Endothelial cell of umbilical vein (primary cell): ENCODE data around the gene FEN1. TPM values are rescaled to one million over a fixed set of nuclear protein-coding genes. Genes with fewer than 3 reads are reported as not detected.

Source experiments
- BruUV-seq: library from RNA; stranded (reverse); fragments of 400-500 nt; replicated peaks from 2 replicates; lab custom pipeline; 2021; lab: Mats Ljungman, UMichigan
- CTCF ChIA-PET: fragments of 300-600, 350-600 bp; sonication (Branson Sonifier 250); formaldehyde crosslinking; loops from one replicate; lab custom pipeline; 2021; ENCODE audit warnings: antibody characterized with exemption, inconsistent platforms; lab: Charles Lee
- POLR2A ChIA-PET: fragments of 300-600, 350-600 bp; sonication (Branson Sonifier 250); formaldehyde crosslinking; loops from one replicate; lab custom pipeline; 2021; ENCODE audit warnings: antibody characterized with exemption, inconsistent platforms; lab: Charles Lee
- DNase-seq: peaks from one replicate; pipeline ENCODE4 v3.0.0-alpha.2; 2011; ENCODE audit warnings: low read depth, low spot score
- FAIRE-seq: peaks from 2 replicates; lab custom pipeline; 2011; peaks lifted over from hg19 to GRCh38; lab: Jason Lieb, UNC
- H2AFZ ChIP-seq: 2 replicates; pipeline ENCODE4 v1.6.0; 2012; ENCODE audit warnings: low read depth, low read length, control low read depth, inconsistent platforms
- H3K27ac ChIP-seq: 2 replicates; pipeline ENCODE4 v1.5.1; 2011; ENCODE audit warnings: low read depth, mild to moderate bottlenecking, control low read depth, low read length, moderate library complexity; ENCODE audit not compliant: insufficient read depth
- H3K27me3 ChIP-seq, 2 experiments: 2 replicates each; pipeline versions ENCODE4 v1.6.0 to v1.6.1; 2011; ENCODE audit warnings: low read length in 2 of 2, mixed read lengths in 1 of 2; ENCODE audit not compliant: control insufficient read depth in 2 of 2, insufficient read depth in 2 of 2
- H3K36me3 ChIP-seq, 2 experiments: 2 replicates in 1 of 2; 3 replicates in 1 of 2; pipeline ENCODE4 v1.5.1; 2011; ENCODE audit warnings: low read length in 2 of 2, mild to moderate bottlenecking in 1 of 2, moderate library complexity in 1 of 2; ENCODE audit not compliant: control insufficient read depth in 2 of 2, insufficient read depth in 2 of 2; ENCODE audit errors: extremely low read depth in 1 of 2
- H3K4me1 ChIP-seq: 3 replicates; pipeline ENCODE4 v1.5.1; 2011; ENCODE audit warnings: mild to moderate bottlenecking, low read length; ENCODE audit not compliant: control insufficient read depth, insufficient read depth; ENCODE audit errors: extremely low read depth
- H3K4me2 ChIP-seq: 2 replicates; pipeline ENCODE4 v1.6.1; 2011; ENCODE audit warnings: low read length, control low read depth, mixed read lengths; ENCODE audit not compliant: insufficient read depth
- H3K4me3 ChIP-seq, 3 experiments: fragments of 200-600 bp in 1 of 3; sonication (generic), shearing (Covaris generic) in 1 of 3; replicated peaks in 1 of 3; 2 replicates each; pipeline ENCODE4 v1.5.1; 2011 to 2016; ENCODE audit warnings: control low read depth in 3 of 3, low read length in 3 of 3, mild to moderate bottlenecking in 2 of 3, inconsistent platforms in 1 of 3, low read depth in 1 of 3, moderate library complexity in 1 of 3; ENCODE audit not compliant: insufficient read depth in 1 of 3
- H3K79me2 ChIP-seq: 2 replicates; pipeline ENCODE4 v1.6.0; 2012; ENCODE audit warnings: low read length, inconsistent platforms; ENCODE audit not compliant: control insufficient read depth, insufficient read depth
- H3K9ac ChIP-seq: replicated peaks from 2 replicates; pipeline ENCODE3; 2011; ENCODE audit warnings: low read length, control low read depth; ENCODE audit not compliant: insufficient read depth; ENCODE audit errors: extremely low read depth
- H3K9me1 ChIP-seq: replicated peaks from 3 replicates; pipeline ENCODE4 v1.6.0; 2011; ENCODE audit warnings: mild to moderate bottlenecking, low read length; ENCODE audit not compliant: control insufficient read depth, insufficient read depth; ENCODE audit errors: extremely low read depth
- H3K9me3 ChIP-seq: replicated peaks from 2 replicates; pipeline ENCODE4 v1.5.1; 2012; ENCODE audit warnings: low read length, inconsistent platforms; ENCODE audit not compliant: control insufficient read depth, insufficient read depth
- H4K20me1 ChIP-seq: replicated peaks from 2 replicates; pipeline ENCODE3; 2011; ENCODE audit warnings: mild to moderate bottlenecking, low read length; ENCODE audit not compliant: control insufficient read depth, insufficient read depth; ENCODE audit errors: extremely low read depth
- CTCF ChIP-seq, 2 donors: IDR thresholded peaks; 1 replicate in 1 of 2; 2 replicates in 1 of 2; pipeline ENCODE4 v1.5.1; 2011; ENCODE audit warnings: low read length in 2 of 2, mild to moderate bottlenecking in 2 of 2, moderate library complexity in 2 of 2, control low read depth in 1 of 2, inconsistent platforms in 1 of 2, low read depth in 1 of 2; ENCODE audit not compliant: insufficient read depth in 1 of 2; ENCODE audit errors: extremely low read depth in 1 of 2
- EZH2 ChIP-seq: IDR thresholded peaks from 2 replicates; pipeline ENCODE4 v1.6.1; 2012; ENCODE audit warnings: borderline replicate concordance, low read depth, mild to moderate bottlenecking, moderate library complexity, low read length, inconsistent platforms; ENCODE audit not compliant: severe bottlenecking
- FOS ChIP-seq: IDR thresholded peaks from 2 replicates; pipeline ENCODE4 v1.6.1; 2011; ENCODE audit warnings: mild to moderate bottlenecking, low read length, moderate library complexity, borderline replicate concordance; ENCODE audit not compliant: insufficient read depth
- GATA2 ChIP-seq: IDR thresholded peaks from 2 replicates; pipeline ENCODE4 v1.7.0; 2011; ENCODE audit warnings: low read depth, mild to moderate bottlenecking, moderate library complexity, mixed read lengths, low read length; ENCODE audit not compliant: insufficient read length, insufficient read depth
- MAX ChIP-seq: IDR thresholded peaks from 2 replicates; pipeline ENCODE4 v1.6.1; 2011; ENCODE audit not compliant: insufficient read depth, insufficient read length
- MYC ChIP-seq: IDR thresholded peaks from one replicate; pipeline ENCODE4 v1.6.1; 2011; ENCODE audit warnings: mild to moderate bottlenecking, low read depth, low read length
- POLR2A ChIP-seq: IDR thresholded peaks from 2 replicates; pipeline ENCODE4 v1.6.1; 2012; ENCODE audit warnings: low read depth, mild to moderate bottlenecking, control low read depth, low read length
- POLR2AphosphoS5 ChIP-seq: IDR thresholded peaks from 2 replicates; pipeline ENCODE4 v1.6.1; 2012; ENCODE audit warnings: low read depth, mild to moderate bottlenecking, control low read depth, low read length, moderate library complexity; ENCODE audit not compliant: insufficient read depth
- dilution Hi-C: fragments of 300-500 bp; cut with MboI; formaldehyde crosslinking; loops from one replicate; pipeline ENCODE4 v1.15.0; 2019; ENCODE audit warnings: low sequenced_read_pairs; ENCODE audit not compliant: extremely low pct_ligation_motif_present
- intact Hi-C: fragments of 100-400 bp; cut with micrococcal nuclease; formaldehyde crosslinking; loops from one replicate; pipeline ENCODE4 v1.10.0; 2022
- polyA plus RNA-seq, 4 experiments: library from polyadenylated mRNA; depleted of rRNA in 3 of 4; stranded (reverse) in 3 of 4; unstranded in 1 of 4; fragments of >200 nt; gene quantifications; 2 replicates each; pipeline versions ENCODE4 v1.2.1 to v1.2.3, GENCODE V29; 2011 to 2012; ENCODE audit warnings: missing spikeins in 1 of 4
- total RNA-seq: library from RNA; stranded (reverse); gene quantifications from 2 replicates; pipeline ENCODE4 v1.2.3, GENCODE V29; 2021

Gene FEN1
- total and polyA plus RNA-seq, 2 donors (not counting 3 experiments of a cell fraction or from before 2014, with no cell fraction given): 29.3 to 60.5 TPM

GRCh38 chr11:61834278-61835048 lies 41.8 kb downstream of the FEN1 start:
- Histone ChIP-seq H3K4me3 (no peak overlapping the region), H3K4me2 (peak overlapping the region; percentile 18), H2AFZ (no peak overlapping the region), H3K9me3 (no peaks in the 10 kb centered on the region), H3K79me2 (peaks cover 88% of the 10 kb centered on the region), H3K9me1 (no peaks in the 10 kb centered on the region), H4K20me1 (peaks cover 4% of the 10 kb centered on the region), H3K9ac (peak overlapping the region; percentile 87), H3K27me3 (no peaks in the 10 kb centered on the region), H3K36me3 (peaks cover 8 to 19% of the 10 kb centered on the region in 2 experiments), H3K4me1 (peaks cover 60% of the 10 kb centered on the region), H3K27ac (peak overlapping the region; percentile 98)
- DNase-seq: peak; percentile 88
- POLR2A ChIA-PET: interaction anchor here (0.7 to 2.3 kb wide), 2 partner anchors 20 to 35 kb away, joined by 5 to 10 read pairs; no protein-coding TSS in a partner anchor
- intact Hi-C loops (loop anchor here (1.0 to 2.0 kb wide), 4 partner anchors 12 to 56 kb away; partner anchors contain the start of genes FADS3, FEN1 and TMEM258), dilution Hi-C loops (no loop called here)
- FAIRE-seq: peak; percentile 99
- TF ChIP-seq FOS: no peak
- TF ChIP-seq GATA2: peak; percentile 70
- no peak for TF ChIP-seq MAX
- peak; percentile 81 for TF ChIP-seq POLR2AphosphoS5
- no peak for TF ChIP-seq CTCF (IDR thresholded peaks at IDR 0.05; ENCODE audit: extremely low read depth in 1 of 2, insufficient read depth in 1 of 2, low read depth in 1 of 2, low read length in 2 of 2)
- TF ChIP-seq POLR2A: peak; percentile 78
- no peak for TF ChIP-seq MYC
- TF ChIP-seq EZH2: no peak
- BruUV-seq: TSS peak; percentile 19
- CTCF ChIA-PET: interaction anchor here (1.2 to 5.7 kb wide), 5 partner anchors 16 to 248 kb away, joined by 4 to 38 read pairs (median 8); partner anchors contain the start of gene FADS1
